Ovary (tissue), 3 donors: ENCODE results near the gene ZDHHC21.

ENCODE experiments used
- CTCF ChIP-seq, 3 donors: fragments of 450-650 bp in 2 of 3; fragments of 200-600 bp in 1 of 3; IDR thresholded peaks; one replicate each; pipeline versions ENCODE4 v1.5.1 to v1.8.0; 2016 to 2022; ENCODE audit warnings: antibody characterized with exemption in 3 of 3, mild to moderate bottlenecking in 1 of 3
- EP300 ChIP-seq: sonication (generic); formaldehyde crosslinking; IDR thresholded peaks from one replicate; pipeline ENCODE4 v1.6.1; 2017; ENCODE audit warnings: antibody characterized with exemption
- POLR2A ChIP-seq: fragments of 450-650 bp; IDR thresholded peaks from one replicate; pipeline ENCODE4 v1.6.1; 2017; ENCODE audit warnings: antibody characterized with exemption, mild to moderate bottlenecking, moderate library complexity
- donor health status: DM: no; HTN: no; CAD: no.

- TF ChIP-seq CTCF (IDR thresholded peaks at IDR 0.05): no peak
- no peak for TF ChIP-seq EP300
- no peak for TF ChIP-seq POLR2A
Observed at GRCh38 chr9:14653511-14653910, 39.7 kb downstream of the ZDHHC21 start.
